ENCODE measurements around the gene PTPRN2. TPM values are rescaled to one million over a fixed set of nuclear protein-coding genes. Genes with fewer than 3 reads are reported as not detected.

Gene PTPRN2
- total and polyA plus RNA-seq, 2 of the 13 experiments (the other 11 are each of a cell fraction or from before 2014, with no cell fraction given): 2.5 to 24.2 TPM

DNA sequence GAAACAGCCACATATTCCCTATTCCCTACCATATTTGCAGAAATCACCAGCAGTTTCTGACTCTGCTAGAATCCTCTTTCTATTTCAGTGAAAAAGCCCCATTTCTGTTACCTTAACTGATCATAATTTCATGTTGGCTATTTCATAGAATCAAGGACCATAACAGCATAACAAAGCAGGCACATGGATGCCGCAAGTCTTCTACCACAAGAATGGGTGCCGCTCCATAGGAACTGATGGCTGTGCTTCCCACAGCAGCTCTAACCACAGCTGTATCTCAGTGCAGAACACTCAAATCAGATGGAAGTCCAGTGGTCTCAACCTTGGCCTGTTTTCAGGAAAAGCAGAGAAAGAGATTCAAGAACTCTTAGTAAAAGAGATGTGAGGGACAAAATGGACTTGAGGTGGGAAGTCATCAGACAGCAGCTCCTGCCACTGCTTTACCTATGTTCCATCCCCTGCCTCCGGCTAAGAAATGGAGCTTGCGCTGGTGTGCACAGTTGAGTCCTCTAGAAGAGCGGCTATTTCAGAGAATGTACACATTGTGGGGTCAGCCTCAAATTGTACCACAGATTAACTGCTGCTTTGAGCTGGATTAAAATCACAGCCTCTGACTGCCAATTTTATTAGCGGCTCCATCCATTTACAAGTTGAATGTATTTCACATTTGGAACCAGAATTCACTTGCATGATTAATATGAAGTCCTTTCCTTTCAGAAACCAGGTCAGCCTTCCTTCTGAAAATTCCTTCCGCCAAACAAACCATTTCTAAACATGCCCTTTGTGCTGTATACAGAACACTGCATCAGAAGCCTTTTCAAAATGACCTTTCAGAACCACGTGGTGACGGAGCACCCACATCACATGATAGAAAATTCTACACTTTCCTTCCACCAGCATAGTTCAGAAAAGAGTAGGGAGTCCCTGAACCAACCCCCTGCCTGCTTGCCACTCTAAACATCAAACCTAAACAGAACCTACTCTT lies 7.7 kb downstream of the PTPRN2 start (continued):
- TF ChIP-seq, protein P1, sequence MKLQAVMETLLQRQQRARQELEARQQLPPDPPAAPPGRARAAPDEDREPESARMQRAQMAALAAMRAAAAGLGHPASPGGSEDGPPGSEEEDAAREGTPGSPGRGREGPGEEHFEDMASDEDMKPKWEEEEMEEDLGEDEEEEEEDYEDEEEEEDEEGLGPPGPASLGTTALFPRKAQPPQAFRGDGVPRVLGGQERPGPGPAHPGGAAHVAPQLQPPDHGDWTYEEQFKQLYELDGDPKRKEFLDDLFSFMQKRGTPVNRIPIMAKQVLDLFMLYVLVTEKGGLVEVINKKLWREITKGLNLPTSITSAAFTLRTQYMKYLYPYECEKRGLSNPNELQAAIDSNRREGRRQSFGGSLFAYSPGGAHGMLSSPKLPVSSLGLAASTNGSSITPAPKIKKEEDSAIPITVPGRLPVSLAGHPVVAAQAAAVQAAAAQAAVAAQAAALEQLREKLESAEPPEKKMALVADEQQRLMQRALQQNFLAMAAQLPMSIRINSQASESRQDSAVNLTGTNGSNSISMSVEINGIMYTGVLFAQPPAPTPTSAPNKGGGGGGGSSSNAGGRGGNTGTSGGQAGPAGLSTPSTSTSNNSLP (IDR thresholded peaks at IDR 0.05; ENCODE audit: low read depth, low read length): peak; percentile 18; the same call in 1 of the 2 replicates
- TF ChIP-seq THAP11 (CRISPR knock-in tag; IDR thresholded peaks at IDR 0.05) (peak; percentile 66; the same call in 1 of the 2 replicates), ZNF564 (CRISPR knock-in tag; IDR thresholded peaks at IDR 0.05) (no peak), ARNT (IDR thresholded peaks at IDR 0.05) (no peak), SNAPC2 (CRISPR knock-in tag; IDR thresholded peaks at IDR 0.05) (no peak), TEAD3 (CRISPR knock-in tag; optimal IDR thresholded peaks at IDR 0.05; ENCODE audit: borderline replicate concordance) (peak; percentile 74), KDM6A (CRISPR knock-in tag; IDR thresholded peaks at IDR 0.05; ENCODE audit: low read depth) (0 out of 2 replicates have a peak, but pooled peaks have one; percentile 62), ZFP1 (CRISPR knock-in tag; IDR thresholded peaks at IDR 0.05) (no peak), AKAP8 (CRISPR knock-in tag; IDR thresholded peaks at IDR 0.05) (peak; percentile 36; the same call in 1 of the 2 replicates), ZNF484 (CRISPR knock-in tag; IDR thresholded peaks at IDR 0.05; ENCODE audit: borderline replicate concordance, low read depth) (no peak), PCBP1 (IDR thresholded peaks at IDR 0.05; ENCODE audit: borderline replicate concordance, low read depth, low read length) (no peak)
- TF ChIP-seq, protein P2, sequence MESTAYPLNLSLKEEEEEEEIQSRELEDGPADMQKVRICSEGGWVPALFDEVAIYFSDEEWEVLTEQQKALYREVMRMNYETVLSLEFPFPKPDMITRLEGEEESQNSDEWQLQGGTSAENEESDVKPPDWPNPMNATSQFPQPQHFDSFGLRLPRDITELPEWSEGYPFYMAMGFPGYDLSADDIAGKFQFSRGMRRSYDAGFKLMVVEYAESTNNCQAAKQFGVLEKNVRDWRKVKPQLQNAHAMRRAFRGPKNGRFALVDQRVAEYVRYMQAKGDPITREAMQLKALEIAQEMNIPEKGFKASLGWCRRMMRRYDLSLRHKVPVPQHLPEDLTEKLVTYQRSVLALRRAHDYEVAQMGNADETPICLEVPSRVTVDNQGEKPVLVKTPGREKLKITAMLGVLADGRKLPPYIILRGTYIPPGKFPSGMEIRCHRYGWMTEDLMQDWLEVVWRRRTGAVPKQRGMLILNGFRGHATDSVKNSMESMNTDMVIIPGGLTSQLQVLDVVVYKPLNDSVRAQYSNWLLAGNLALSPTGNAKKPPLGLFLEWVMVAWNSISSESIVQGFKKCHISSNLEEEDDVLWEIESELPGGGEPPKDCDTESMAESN (CRISPR knock-in tag; conservative IDR thresholded peaks at IDR 0.05): no peak
- TF ChIP-seq, protein P3, sequence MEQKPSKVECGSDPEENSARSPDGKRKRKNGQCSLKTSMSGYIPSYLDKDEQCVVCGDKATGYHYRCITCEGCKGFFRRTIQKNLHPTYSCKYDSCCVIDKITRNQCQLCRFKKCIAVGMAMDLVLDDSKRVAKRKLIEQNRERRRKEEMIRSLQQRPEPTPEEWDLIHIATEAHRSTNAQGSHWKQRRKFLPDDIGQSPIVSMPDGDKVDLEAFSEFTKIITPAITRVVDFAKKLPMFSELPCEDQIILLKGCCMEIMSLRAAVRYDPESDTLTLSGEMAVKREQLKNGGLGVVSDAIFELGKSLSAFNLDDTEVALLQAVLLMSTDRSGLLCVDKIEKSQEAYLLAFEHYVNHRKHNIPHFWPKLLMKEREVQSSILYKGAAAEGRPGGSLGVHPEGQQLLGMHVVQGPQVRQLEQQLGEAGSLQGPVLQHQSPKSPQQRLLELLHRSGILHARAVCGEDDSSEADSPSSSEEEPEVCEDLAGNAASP (CRISPR knock-in tag; IDR thresholded peaks at IDR 0.05; ENCODE audit: borderline replicate concordance): peak; percentile 66; the same call in 1 of the 2 replicates
- TF ChIP-seq, protein P4, sequence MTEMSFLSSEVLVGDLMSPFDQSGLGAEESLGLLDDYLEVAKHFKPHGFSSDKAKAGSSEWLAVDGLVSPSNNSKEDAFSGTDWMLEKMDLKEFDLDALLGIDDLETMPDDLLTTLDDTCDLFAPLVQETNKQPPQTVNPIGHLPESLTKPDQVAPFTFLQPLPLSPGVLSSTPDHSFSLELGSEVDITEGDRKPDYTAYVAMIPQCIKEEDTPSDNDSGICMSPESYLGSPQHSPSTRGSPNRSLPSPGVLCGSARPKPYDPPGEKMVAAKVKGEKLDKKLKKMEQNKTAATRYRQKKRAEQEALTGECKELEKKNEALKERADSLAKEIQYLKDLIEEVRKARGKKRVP (CRISPR knock-in tag; IDR thresholded peaks at IDR 0.05): 0 out of 4 replicates have a peak, but pooled peaks of 1 of the 2 experiments have one; percentile 59
- TF ChIP-seq, protein P5, sequence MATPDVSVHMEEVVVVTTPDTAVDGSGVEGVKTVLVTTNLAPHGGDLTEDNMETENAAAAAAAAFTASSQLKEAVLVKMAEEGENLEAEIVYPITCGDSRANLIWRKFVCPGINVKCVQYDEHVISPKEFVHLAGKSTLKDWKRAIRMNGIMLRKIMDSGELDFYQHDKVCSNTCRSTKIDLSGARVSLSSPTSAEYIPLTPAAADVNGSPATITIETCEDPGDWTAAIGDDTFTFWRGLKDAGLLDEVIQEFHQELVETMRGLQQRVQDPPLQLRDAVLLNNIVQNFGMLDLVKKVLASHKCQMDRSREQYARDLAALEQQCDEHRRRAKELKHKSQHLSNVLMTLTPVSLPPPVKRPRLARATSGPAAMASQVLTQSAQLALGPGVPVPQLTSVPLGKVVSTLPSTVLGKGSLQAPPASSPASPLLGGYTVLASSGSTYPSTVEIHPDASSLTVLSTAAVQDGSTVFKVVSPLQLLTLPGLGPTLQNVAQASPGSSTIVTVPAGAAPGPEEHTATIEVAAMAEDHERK (CRISPR knock-in tag; IDR thresholded peaks at IDR 0.05; ENCODE audit: low read depth): no peak
- TF ChIP-seq, protein P6, sequence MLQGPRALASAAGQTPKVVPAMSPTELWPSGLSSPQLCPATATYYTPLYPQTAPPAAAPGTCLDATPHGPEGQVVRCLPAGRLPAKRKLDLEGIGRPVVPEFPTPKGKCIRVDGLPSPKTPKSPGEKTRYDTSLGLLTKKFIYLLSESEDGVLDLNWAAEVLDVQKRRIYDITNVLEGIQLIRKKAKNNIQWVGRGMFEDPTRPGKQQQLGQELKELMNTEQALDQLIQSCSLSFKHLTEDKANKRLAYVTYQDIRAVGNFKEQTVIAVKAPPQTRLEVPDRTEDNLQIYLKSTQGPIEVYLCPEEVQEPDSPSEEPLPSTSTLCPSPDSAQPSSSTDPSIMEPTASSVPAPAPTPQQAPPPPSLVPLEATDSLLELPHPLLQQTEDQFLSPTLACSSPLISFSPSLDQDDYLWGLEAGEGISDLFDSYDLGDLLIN (CRISPR knock-in tag; IDR thresholded peaks at IDR 0.05; ENCODE audit: borderline replicate concordance): no peak
